GM21528 (cell line): ENCODE measurements around the gene UGT1A4.
"Not testable (repeated sequence)": the region's sequence is repeated elsewhere in the genome, so short reads cannot be mapped to it uniquely, and the experiment has no call there.

Source experiments
- ATAC-seq: cut with Tn5 transposase; IDR thresholded peaks from one replicate; pipeline ENCODE4 v1.9.1; 2021; ENCODE audit warnings: mild to moderate bottlenecking, moderate library complexity; ENCODE audit not compliant: unreplicated experiment, low FRiP score

Gene UGT1A4

GRCh38 chr2:233699424-233700027 is 19.0 kb upstream of the UGT1A4 start:
- ATAC-seq = no peak

DNA sequence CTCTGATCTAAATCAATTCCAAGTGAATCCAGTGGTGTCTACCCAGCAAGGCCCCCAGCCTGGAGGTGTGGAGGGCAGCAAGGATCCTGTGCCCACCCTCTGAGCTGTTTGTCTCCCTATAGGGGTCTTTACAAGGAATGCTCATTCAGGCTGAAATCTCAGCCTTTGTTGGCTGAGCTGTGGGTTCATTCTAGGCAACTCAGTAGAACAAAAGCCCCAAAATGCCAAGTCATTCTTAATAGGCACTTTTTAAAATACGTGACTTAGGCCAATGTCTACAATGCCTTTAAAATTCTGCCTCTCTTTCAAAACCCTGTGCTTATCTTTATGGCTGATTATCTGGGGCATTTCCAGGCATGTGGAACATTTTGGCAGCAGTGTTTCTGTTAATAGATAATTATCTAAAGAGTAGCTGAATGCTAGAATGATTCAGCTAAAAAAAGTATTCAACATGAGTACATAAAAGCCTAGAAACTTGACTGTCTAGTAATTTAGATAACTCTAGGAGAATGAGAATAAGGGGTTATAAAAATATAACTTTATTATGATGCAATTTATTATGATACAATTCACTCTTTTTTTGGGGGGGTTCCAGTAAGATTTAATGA is 18.4 kb upstream of the UGT1A4 start:
- ATAC-seq = no peak

DNA sequence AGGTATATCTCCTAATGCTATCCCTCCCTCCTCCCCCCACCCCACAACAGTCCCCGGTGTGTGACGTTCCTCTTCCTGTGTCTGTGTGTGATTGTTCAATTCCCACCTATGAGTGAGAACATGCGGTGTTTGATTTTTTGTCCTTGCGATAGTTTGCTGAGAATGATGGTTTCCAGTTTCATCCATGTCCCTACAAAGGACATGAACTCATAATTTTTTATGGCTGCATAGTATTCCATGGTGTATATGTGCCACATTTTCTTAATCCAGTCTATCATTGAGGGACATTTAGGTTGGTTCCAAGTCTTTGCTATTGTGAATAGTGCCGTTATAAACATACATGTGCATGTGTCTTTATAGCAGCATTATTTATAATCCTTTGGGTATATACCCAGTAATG is 17.7 kb upstream of the UGT1A4 start:
- ATAC-seq = not testable (repeated sequence)

GRCh38 chr2:233702238-233702637 is 16.3 kb upstream of the UGT1A4 start:
- no peak for ATAC-seq

DNA sequence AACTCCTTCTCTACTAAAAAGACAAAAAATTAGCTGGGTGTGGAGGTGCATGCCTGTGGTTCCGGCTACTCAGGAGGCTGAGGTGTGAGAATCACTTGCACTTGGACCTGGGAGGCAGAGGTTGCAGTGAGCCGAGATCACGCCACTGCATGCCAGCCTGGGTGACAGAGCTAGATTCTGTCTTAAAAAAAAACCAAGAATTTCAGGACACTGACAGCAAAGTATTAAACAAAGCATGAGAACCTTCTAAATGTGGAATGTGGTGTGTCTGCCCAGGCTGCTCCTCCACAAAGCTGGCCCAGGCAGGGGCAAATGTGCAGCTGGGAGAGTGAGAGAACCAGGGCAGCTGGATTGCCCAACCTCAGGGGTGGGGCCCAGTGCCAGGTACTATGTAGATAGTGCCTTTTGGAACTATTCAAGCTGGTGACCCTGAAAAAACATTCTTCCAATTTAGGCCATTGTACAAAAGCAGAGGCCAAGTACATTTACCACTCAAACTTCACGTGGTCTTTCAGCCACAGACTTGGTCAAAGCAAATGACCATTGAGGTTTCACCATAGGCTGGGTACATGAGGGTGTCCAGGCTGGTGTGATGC is 12.5 kb upstream of the UGT1A4 start:
- no peak for ATAC-seq

GRCh38 chr2:233706720-233707119 is 11.8 kb upstream of the UGT1A4 start:
- ATAC-seq = no peak

GRCh38 chr2:233707940-233708644 is 10.4 kb upstream of the UGT1A4 start:
- ATAC-seq = no peak

GRCh38 chr2:233708942-233709341 is 9.6 kb upstream of the UGT1A4 start:
- ATAC-seq = no peak

- ATAC-seq = no peak
Observed at GRCh38 chr2:233711312-233712008, 7.1 kb upstream of the UGT1A4 start.

- ATAC-seq = no peak
Observed at GRCh38 chr2:233712611-233713261, 5.8 kb upstream of the UGT1A4 start, which contains the start of gene UGT1A5. Gene UGT1A5 (plus strand): TSS chr2:233712907. CDS start chr2:233712992, 85 bp downstream.

DNA sequence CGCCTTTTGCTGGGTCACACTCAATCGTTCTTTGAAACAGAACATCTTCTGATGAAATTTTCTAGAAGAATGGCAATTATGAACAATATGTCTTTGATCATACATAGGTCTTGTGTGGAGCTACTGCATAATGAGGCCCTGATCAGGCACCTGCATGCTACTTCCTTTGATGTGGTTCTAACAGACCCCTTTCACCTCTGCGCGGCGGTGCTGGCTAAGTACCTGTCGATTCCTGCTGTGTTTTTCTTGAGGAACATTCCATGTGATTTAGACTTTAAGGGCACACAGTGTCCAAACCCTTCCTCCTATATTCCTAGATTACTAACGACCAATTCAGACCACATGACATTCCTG is 5.3 kb upstream of the UGT1A4 start:
- ATAC-seq = no peak

- no peak for ATAC-seq
Observed at GRCh38 chr2:233714121-233714520, 4.4 kb upstream of the UGT1A4 start.

- no peak for ATAC-seq
Observed at GRCh38 chr2:233728723-233729301, 10.3 kb downstream of the UGT1A4 start, which contains the start of gene UGT1A3. Gene UGT1A3 (plus strand): TSS chr2:233729042. CDS start chr2:233729127, 85 bp downstream.

DNA sequence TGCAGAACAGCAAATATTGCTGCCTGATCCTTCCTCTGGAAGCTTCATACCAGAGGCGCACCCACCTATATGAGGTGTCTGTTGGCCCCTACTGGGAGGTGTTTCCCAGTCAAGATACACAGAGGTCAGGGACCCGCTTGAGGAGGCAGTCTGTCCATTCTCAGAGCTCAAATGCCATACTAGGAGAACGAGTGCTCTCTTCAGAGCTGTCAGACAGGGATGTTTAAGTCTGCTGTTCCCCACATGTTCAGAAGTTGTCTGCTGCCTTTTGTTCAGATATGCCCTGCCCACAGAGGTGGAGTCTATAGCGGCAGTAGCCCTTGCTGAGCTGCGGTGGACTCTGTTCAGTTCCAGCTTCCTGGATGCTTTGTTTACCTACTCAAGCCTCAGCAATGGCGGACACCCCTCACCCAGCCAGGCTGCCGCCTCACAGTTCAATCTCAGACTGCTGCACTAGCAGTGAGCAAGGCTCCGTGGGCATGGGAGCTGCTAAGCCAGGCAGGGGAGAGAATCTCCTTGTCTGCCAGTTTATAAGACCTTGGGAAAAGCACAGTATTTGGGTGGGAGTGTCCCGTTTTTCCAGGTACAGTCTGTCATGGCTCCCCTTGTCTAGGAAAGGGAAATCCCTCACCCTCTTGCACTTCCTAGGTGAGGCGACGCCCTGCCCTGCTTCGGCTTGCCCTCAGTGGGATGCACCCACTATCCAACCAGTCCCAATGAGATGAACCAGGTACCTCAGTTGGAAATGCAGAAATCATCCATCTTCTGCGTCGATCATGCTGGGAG is 18.5 kb downstream of the UGT1A4 start:
- ATAC-seq = not testable (repeated sequence)

DNA sequence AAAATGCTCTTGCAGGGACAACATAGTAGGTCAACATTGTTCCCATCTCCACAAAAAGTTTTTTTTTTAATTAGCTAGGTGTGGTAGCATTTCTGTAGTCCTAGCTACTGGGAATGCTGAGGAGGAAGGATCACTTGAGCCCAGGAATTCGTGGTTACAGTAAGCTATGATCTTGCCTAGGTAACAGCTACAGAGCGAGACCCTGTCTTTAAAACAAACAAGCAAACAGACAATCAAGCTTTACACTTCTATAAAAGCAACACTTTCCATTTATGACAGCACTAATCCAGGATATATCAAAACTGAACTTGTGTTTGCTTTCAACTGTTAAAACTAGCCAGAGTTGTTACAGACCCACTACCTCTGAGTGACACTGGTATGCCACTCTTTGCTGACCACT is 22.3 kb downstream of the UGT1A4 start:
- ATAC-seq = no peak

- no peak for ATAC-seq
Observed at GRCh38 chr2:233743464-233744259, 25.1 kb downstream of the UGT1A4 start.

- no peak for ATAC-seq
Observed at GRCh38 chr2:233745073-233745755, 26.7 kb downstream of the UGT1A4 start.

- not testable (repeated sequence) for ATAC-seq
Observed at GRCh38 chr2:233745838-233746237, 27.3 kb downstream of the UGT1A4 start.
